Esophagus muscularis mucosa (tissue), 4 donors: ENCODE data around the gene KLRF1. TPM values are rescaled to one million over a fixed set of nuclear protein-coding genes. Genes with fewer than 3 reads are reported as not detected.

ENCODE experiments used
- DNase-seq: peaks from one replicate; pipeline ENCODE4 v3.0.0-alpha.2; 2017; ENCODE audit errors: extremely low spot score
- H3K27ac ChIP-seq, 4 donors: fragments of 200-600 bp; sonication (generic); replicated peaks in 1 of 4; 1 replicate in 3 of 4; 2 replicates in 1 of 4; pipeline ENCODE4 v1.5.1; 2016 to 2019; ENCODE audit warnings: mild to moderate bottlenecking in 1 of 4
- H3K27me3 ChIP-seq, 4 donors: fragments of 200-600 bp; sonication (generic); one replicate each; pipeline versions ENCODE4 v1.5.1 to v1.6.0; 2016 to 2019
- H3K36me3 ChIP-seq, 4 donors: fragments of 200-600 bp; sonication (generic); one replicate each; pipeline ENCODE4 v1.5.1; 2016 to 2019
- H3K4me1 ChIP-seq, 4 donors: fragments of 200-600 bp; sonication (generic); one replicate each; pipeline ENCODE4 v1.5.1; 2016 to 2019
- H3K4me3 ChIP-seq, 4 donors: fragments of 200-600 bp; sonication (generic); 1 replicate in 2 of 4; 2 replicates in 2 of 4; pipeline ENCODE4 v1.5.1; 2016 to 2019; ENCODE audit warnings: mild to moderate bottlenecking in 4 of 4, moderate library complexity in 1 of 4
- H3K9me3 ChIP-seq, 4 donors: fragments of 200-600 bp; sonication (generic); 1 replicate in 3 of 4; 2 replicates in 1 of 4; pipeline ENCODE4 v1.5.1; 2016 to 2019
- CTCF ChIP-seq, 3 experiments: fragments of 200-600 bp in 2 of 3; fragments of 450-650 bp in 1 of 3; sonication (generic) in 2 of 3; IDR thresholded peaks; one replicate each; pipeline ENCODE4 v1.5.1; 2017 to 2019; ENCODE audit warnings: antibody characterized with exemption in 3 of 3, mild to moderate bottlenecking in 2 of 3, moderate library complexity in 1 of 3
- EP300 ChIP-seq: sonication (generic); formaldehyde crosslinking; IDR thresholded peaks from one replicate; pipeline ENCODE4 v1.6.1; 2017; ENCODE audit warnings: antibody characterized with exemption
- POLR2A ChIP-seq: fragments of 450-650 bp; IDR thresholded peaks from one replicate; pipeline ENCODE4 v1.6.1; 2017; ENCODE audit warnings: antibody characterized with exemption, moderate library complexity, mild to moderate bottlenecking, low read depth
- POLR2AphosphoS5 ChIP-seq, 2 donors: sonication (generic); formaldehyde crosslinking; IDR thresholded peaks; one replicate each; pipeline ENCODE4 v1.6.1; 2017; ENCODE audit warnings: antibody characterized with exemption in 2 of 2
- WGBS: methylation state at CpG from one replicate; pipeline ENCODE4 v1.1.5; 2018; 5-methylcytosine and 5-hydroxymethylcytosine counted together
- intact Hi-C: fragments of 100-400 bp; cut with DNase I; formaldehyde crosslinking; loops from one replicate; pipeline ENCODE4 v1.15.1; 2023
- total RNA-seq, 4 donors: library from RNA; depleted of rRNA; stranded (reverse); fragments of >200 nt; gene quantifications; one replicate each; pipeline versions ENCODE4 v1.1.0 to v1.2.1, GENCODE V29; 2016

Gene KLRF1
- total RNA-seq, 4 donors from 2014 or later, result 0.66 TPM; not detected in 3

- H3K4me1 ChIP-seq, result no peaks in the 10 kb centered on the region
These were observed 20.6 kb upstream of the KLRF1 start for GRCh38 chr12:9806714-9807113.

GRCh38 chr12:9808504-9808903, 18.8 kb upstream of the KLRF1 start:
- DNase-seq, result no peak
- no peaks in the 10 kb centered on the region for H3K36me3 ChIP-seq
- TF ChIP-seq EP300, result no peak
- TF ChIP-seq POLR2A, result no peak
- TF ChIP-seq CTCF (IDR thresholded peaks at IDR 0.05), result no peak
- TF ChIP-seq POLR2AphosphoS5 (IDR thresholded peaks at IDR 0.05), result no peak
- H3K27ac ChIP-seq, result no peak overlapping the region
- no peaks in the 10 kb centered on the region for H3K4me1 ChIP-seq
- no peak overlapping the region for H3K4me3 ChIP-seq
- intact Hi-C loops, result no loop called here
- 75% methylated on average over 3 of the region's 3 CpGs for WGBS
- H3K9me3 ChIP-seq, result no peaks in the 10 kb centered on the region
- H3K27me3 ChIP-seq, result peaks cover 0 to under 1% (median 0%) of the 10 kb centered on the region in 4 donors

More at GRCh38 chr12:9806714-9807113, 20.6 kb upstream of the KLRF1 start:
- 79% methylated on average over 4 of the region's 4 CpGs for WGBS
- Histone ChIP-seq H3K27me3 (no peaks in the 10 kb centered on the region), H3K36me3 (no peaks in the 10 kb centered on the region), H3K4me3 (no peak overlapping the region), H3K27ac (no peak overlapping the region), H3K9me3 (no peaks in the 10 kb centered on the region)
- DNase-seq, result no peak
- no peak for TF ChIP-seq POLR2AphosphoS5 (IDR thresholded peaks at IDR 0.05)
- TF ChIP-seq EP300, result no peak
- no peak for TF ChIP-seq CTCF (IDR thresholded peaks at IDR 0.05)
- TF ChIP-seq POLR2A, result no peak
- intact Hi-C loops, result no loop called here

GRCh38 chr12:9809338-9809737, 17.9 kb upstream of the KLRF1 start:
- WGBS, result 49% methylated on average over 4 of the region's 4 CpGs
- intact Hi-C loops, result no loop called here
- DNase-seq, result no peak
- H3K4me1 ChIP-seq, result no peaks in the 10 kb centered on the region
- no peaks in the 10 kb centered on the region for H3K36me3 ChIP-seq
- H3K4me3 ChIP-seq, result no peak overlapping the region
- no peak overlapping the region for H3K27ac ChIP-seq
- TF ChIP-seq POLR2A (no peak), POLR2AphosphoS5 (IDR thresholded peaks at IDR 0.05) (no peak), EP300 (no peak)
- no peaks in the 10 kb centered on the region for H3K9me3 ChIP-seq
- H3K27me3 ChIP-seq, result peaks cover 0 to 9% (median 0%) of the 10 kb centered on the region in 4 donors

GRCh38 chr12:9809866-9810265, 17.4 kb upstream of the KLRF1 start:
- Histone ChIP-seq H3K4me1 (no peaks in the 10 kb centered on the region), H3K36me3 (no peaks in the 10 kb centered on the region), H3K27me3 (peaks cover 0 to 11% (median 0%) of the 10 kb centered on the region in 4 donors), H3K4me3 (no peak overlapping the region), H3K9me3 (no peaks in the 10 kb centered on the region), H3K27ac (no peak overlapping the region)
- TF ChIP-seq EP300, result no peak
- no peak for TF ChIP-seq CTCF (IDR thresholded peaks at IDR 0.05)
- TF ChIP-seq POLR2A, result no peak
- no peak for TF ChIP-seq POLR2AphosphoS5 (IDR thresholded peaks at IDR 0.05)
- DNase-seq, result no peak
- intact Hi-C loops, result loop anchor here (10.0 kb wide), 1 partner anchor 115 kb away; no protein-coding TSS in a partner anchor

- intact Hi-C loops, result loop anchor here (10.0 kb wide), 1 partner anchor 114 kb away; no protein-coding TSS in a partner anchor
- WGBS, result 42% methylated on average over 2 of the region's 2 CpGs
- TF ChIP-seq CTCF (IDR thresholded peaks at IDR 0.05), result no peak
- TF ChIP-seq POLR2A, result no peak
- no peak for TF ChIP-seq EP300
- TF ChIP-seq POLR2AphosphoS5 (IDR thresholded peaks at IDR 0.05), result no peak
- Histone ChIP-seq H3K27me3 (peaks cover 0 to 11% (median 0%) of the 10 kb centered on the region in 4 donors), H3K4me1 (no peaks in the 10 kb centered on the region), H3K4me3 (no peak overlapping the region), H3K9me3 (no peaks in the 10 kb centered on the region), H3K36me3 (no peaks in the 10 kb centered on the region), H3K27ac (no peak overlapping the region)
- DNase-seq, result no peak
These were observed 16.6 kb upstream of the KLRF1 start for GRCh38 chr12:9810671-9811070.
